Transverse colon (tissue), 4 donors: ENCODE measurements around the gene C19orf67. TPM values are rescaled to one million over a fixed set of nuclear protein-coding genes. Genes with fewer than 3 reads are reported as not detected.
"Not testable (repeated sequence)": the region's sequence is repeated elsewhere in the genome, so short reads cannot be mapped to it uniquely, and the experiment has no call there.

ENCODE experiments used
- DNase-seq: peaks from one replicate; pipeline ENCODE4 v3.0.0-alpha.2; 2019
- H3K27ac ChIP-seq, 4 donors: fragments of 200-600 bp; sonication (generic); 2 replicates each; pipeline ENCODE4 v1.5.1; 2016 to 2018; ENCODE audit warnings: inconsistent platforms in 4 of 4
- H3K27me3 ChIP-seq: fragments of 200-600 bp; sonication (generic); 2 replicates; pipeline ENCODE4 v1.5.1; 2017; ENCODE audit warnings: inconsistent platforms
- H3K36me3 ChIP-seq, 4 donors: fragments of 200-600 bp; sonication (generic); 2 replicates each; pipeline ENCODE4 v1.5.1; 2017 to 2019; ENCODE audit warnings: inconsistent platforms in 4 of 4
- H3K4me1 ChIP-seq, 4 donors: fragments of 200-600 bp; sonication (generic); 2 replicates each; pipeline ENCODE4 v1.5.1; 2017 to 2020; ENCODE audit warnings: inconsistent platforms in 4 of 4
- H3K4me3 ChIP-seq, 4 donors: fragments of 200-600 bp; sonication (generic); 1 replicate in 1 of 4; 2 replicates in 3 of 4; pipeline versions ENCODE4 v1.5.1 to v1.6.1; 2017 to 2019; ENCODE audit warnings: inconsistent platforms in 4 of 4
- H3K9me3 ChIP-seq, 2 donors: fragments of 200-600 bp; sonication (generic); 2 replicates each; pipeline ENCODE4 v1.5.1; 2017 to 2019; ENCODE audit warnings: inconsistent platforms in 2 of 2
- EP300 ChIP-seq: sonication (generic); formaldehyde crosslinking; IDR thresholded peaks from one replicate; pipeline ENCODE4 v1.6.1; 2017; ENCODE audit warnings: antibody characterized with exemption, low read depth
- POLR2A ChIP-seq: fragments of 450-650 bp; IDR thresholded peaks from one replicate; pipeline ENCODE4 v1.6.1; 2016; ENCODE audit warnings: antibody characterized with exemption, mild to moderate bottlenecking, moderate library complexity
- POLR2AphosphoS5 ChIP-seq, 3 donors: sonication (generic); formaldehyde crosslinking; IDR thresholded peaks; one replicate each; pipeline ENCODE4 v1.6.1; 2016; ENCODE audit warnings: antibody characterized with exemption in 3 of 3
- WGBS, 2 donors: methylation state at CpG; one replicate each; pipeline ENCODE4 v1.1.5; 2018; ENCODE audit warnings: low coverage in 1 of 2; 5-methylcytosine and 5-hydroxymethylcytosine counted together
- in situ Hi-C, 4 donors: fragments of 200-750 bp; cut with MboI; loops; one replicate each; pipeline versions ENCODE4 v1.15.0 to v1.15.1; 2017; ENCODE audit warnings: low sequenced_read_pairs in 3 of 4, low pct_ligation_motif_present in 1 of 4, low pct_unique_long_range_greater_than_20kb in 1 of 4
- intact Hi-C: fragments of 100-400 bp; cut with DNase I; formaldehyde crosslinking; loops from one replicate; pipeline ENCODE4 v1.15.1; 2023; ENCODE audit warnings: low total_unique reads
- total RNA-seq, 4 donors: library from RNA; depleted of rRNA; stranded (reverse); fragments of >200 nt; gene quantifications; one replicate each; pipeline ENCODE4 v1.1.0, GENCODE V29; 2016
- TF ChIP-seq, protein P1 (sequence below), 5 experiments: fragments of 200-600 bp in 3 of 5; fragments of 450-650 bp in 2 of 5; sonication (generic) in 3 of 5; IDR thresholded peaks; 1 replicate in 2 of 5; 2 replicates in 3 of 5; pipeline ENCODE4 v1.5.1; 2016 to 2017; ENCODE audit warnings: antibody characterized with exemption in 5 of 5, inconsistent platforms in 3 of 5, mild to moderate bottlenecking in 2 of 5, moderate library complexity in 1 of 5

The C19orf67 gene
- total RNA-seq, 4 donors from 2014 or later = 0.64 to 1.1 TPM; not detected in 2

DNA sequence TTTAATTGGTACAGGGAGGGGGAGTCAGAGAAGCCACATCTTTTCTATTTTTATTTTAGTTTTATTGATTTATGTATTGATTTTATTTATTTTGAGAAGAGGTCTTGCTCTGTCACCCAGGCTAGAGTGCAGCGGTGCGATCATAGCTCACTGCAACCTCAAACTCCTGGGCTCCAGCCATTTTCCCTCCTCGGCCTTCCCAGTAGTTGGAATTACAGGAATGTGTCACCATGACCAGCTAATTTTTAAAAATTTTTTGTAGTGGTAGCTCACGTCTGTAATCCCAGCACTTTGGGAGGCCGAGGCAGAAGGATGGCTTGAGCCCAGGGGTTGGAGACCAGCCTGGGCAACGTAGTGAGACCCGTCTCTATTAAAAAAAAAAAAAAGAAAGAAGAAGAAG lies 49.9 kb downstream of the C19orf67 start:
- Histone ChIP-seq H3K27me3 (no peaks in the 10 kb centered on the region), H3K36me3 (no peaks in the 10 kb centered on the region), H3K9me3 (no peaks in the 10 kb centered on the region), H3K4me3 (no peak overlapping the region), H3K27ac (no peak overlapping the region), H3K4me1 (peaks cover 0 to 15% (median 10%) of the 10 kb centered on the region in 4 donors)
- DNase-seq = no peak
- in situ Hi-C loops (no loop called here), intact Hi-C loops (no loop called here)
- TF ChIP-seq POLR2A (no peak), EP300 (no peak), POLR2AphosphoS5 (IDR thresholded peaks at IDR 0.05) (no peak)
- TF ChIP-seq, protein P1, sequence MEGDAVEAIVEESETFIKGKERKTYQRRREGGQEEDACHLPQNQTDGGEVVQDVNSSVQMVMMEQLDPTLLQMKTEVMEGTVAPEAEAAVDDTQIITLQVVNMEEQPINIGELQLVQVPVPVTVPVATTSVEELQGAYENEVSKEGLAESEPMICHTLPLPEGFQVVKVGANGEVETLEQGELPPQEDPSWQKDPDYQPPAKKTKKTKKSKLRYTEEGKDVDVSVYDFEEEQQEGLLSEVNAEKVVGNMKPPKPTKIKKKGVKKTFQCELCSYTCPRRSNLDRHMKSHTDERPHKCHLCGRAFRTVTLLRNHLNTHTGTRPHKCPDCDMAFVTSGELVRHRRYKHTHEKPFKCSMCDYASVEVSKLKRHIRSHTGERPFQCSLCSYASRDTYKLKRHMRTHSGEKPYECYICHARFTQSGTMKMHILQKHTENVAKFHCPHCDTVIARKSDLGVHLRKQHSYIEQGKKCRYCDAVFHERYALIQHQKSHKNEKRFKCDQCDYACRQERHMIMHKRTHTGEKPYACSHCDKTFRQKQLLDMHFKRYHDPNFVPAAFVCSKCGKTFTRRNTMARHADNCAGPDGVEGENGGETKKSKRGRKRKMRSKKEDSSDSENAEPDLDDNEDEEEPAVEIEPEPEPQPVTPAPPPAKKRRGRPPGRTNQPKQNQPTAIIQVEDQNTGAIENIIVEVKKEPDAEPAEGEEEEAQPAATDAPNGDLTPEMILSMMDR (IDR thresholded peaks at IDR 0.05) = no peak
- WGBS, 2 donors = 82 to 90% methylated on average over 4 to 7 of the region's 7 CpGs

DNA sequence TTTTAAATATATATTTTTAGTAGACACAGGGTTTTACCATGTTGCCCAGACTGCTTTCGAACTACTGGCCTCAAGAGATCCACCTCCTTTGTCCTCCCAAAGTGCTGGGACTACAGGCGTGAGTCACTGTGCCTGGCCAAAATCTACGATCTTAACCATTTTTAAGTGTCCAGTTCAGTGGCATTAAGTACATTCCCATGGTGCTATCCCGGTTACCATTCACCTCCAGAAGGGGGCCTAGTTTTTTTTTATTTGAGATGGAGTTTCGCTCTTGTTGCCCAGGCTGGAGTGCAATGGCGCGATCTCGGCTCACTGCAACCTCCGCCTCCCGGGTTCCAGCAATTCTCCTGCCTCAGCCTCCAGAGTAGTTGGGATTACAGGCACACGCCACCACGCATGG lies 50.4 kb downstream of the C19orf67 start:
- H3K4me1 ChIP-seq = peaks cover 0 to 15% (median 10%) of the 10 kb centered on the region in 4 donors
- in situ Hi-C loops, H3K27ac ChIP-seq, DNase-seq, H3K36me3 ChIP-seq, H3K4me3 ChIP-seq, H3K27me3 ChIP-seq, H3K9me3 ChIP-seq, intact Hi-C loops: not testable (repeated sequence)
- 90 to 94% methylated on average over 4 to 12 of the region's 12 CpGs for WGBS, 2 donors

DNA sequence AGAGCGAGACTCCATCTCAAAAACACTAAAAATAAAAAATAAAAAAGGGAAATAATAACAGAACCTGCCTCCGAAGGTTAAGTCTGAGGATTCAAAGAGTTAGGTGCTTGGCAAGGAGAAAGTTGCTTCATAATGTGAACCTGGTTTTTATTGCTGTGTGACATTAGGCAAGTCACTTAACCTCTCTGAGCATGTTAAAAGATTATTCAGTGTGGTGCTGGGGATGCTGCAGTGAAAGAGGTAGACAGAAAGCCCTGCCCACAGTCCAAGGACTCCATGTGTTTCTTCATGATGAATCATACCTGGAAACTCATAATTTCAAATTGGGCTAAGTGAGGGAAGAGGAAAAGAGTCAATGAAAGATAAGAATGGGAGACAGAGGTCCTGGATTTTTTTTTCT lies 51.6 kb downstream of the C19orf67 start:
- H3K27ac ChIP-seq = no peak overlapping the region
- H3K4me3 ChIP-seq = no peak overlapping the region
- H3K27me3 ChIP-seq = no peaks in the 10 kb centered on the region
- no peak for DNase-seq
- peaks cover 0 to 15% (median 10%) of the 10 kb centered on the region in 4 donors for H3K4me1 ChIP-seq
- intact Hi-C loops = no loop called here
- H3K9me3 ChIP-seq = no peaks in the 10 kb centered on the region
- TF ChIP-seq, protein P1 (IDR thresholded peaks at IDR 0.05) = no peak
- TF ChIP-seq EP300 (no peak), POLR2A (no peak), POLR2AphosphoS5 (IDR thresholded peaks at IDR 0.05) (no peak)
- in situ Hi-C loops = no loop called here
- WGBS, 2 donors = 96 to 98% methylated on average over 2 of the region's 2 CpGs
- no peaks in the 10 kb centered on the region for H3K36me3 ChIP-seq

DNA sequence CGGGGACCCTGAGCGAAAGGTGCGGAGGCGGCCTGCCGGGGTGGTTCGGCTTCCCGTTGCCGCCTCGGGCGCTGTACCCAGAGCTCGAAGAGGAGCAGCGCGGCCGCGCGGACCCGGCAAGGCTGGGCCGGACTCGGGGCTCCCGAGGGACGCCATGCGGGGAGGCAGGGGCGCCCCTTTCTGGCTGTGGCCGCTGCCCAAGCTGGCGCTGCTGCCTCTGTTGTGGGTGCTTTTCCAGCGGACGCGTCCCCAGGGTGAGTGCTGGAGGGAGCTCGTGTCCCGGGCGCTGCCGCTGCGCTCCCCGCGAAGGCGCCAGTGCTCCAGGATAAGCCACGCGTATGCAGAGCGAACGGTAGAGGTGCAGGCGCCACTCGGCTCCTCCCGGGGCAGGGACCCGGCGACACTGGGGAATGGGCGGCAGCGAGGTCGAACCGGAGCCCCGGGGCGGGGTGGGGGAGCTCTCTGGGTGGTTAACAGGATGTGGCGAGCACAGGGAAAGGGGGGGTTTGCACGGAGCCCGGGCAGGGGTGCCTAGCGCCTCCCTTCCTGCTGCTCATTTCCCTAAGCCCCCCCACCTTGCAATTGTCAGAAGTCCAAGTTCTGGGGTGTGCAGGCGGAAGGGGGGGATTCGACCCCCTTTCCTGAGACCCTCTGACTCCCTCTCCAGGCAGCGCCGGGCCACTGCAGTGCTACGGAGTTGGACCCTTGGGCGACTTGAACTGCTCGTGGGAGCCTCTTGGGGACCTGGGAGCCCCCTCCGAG lies 53.7 kb downstream of the C19orf67 start, which contains the start of gene IL27RA:
Gene IL27RA (plus strand): TSS at position 44 of the 762 bp plus-strand sequence. CDS start 111 bp downstream, at position 155.
- WGBS, 2 donors = 0% methylated on average over 37 of the region's 63 CpGs; no CpG with 5 or more reads in 1 of the 2 donors
- TF ChIP-seq, protein P1 (IDR thresholded peaks at IDR 0.05) = peak; percentile 48 to 68 (median 56)
- peak; percentile 33 for TF ChIP-seq POLR2A
- no peak for TF ChIP-seq EP300
- peak in 1 of 3 donors; percentile 23 for TF ChIP-seq POLR2AphosphoS5 (IDR thresholded peaks at IDR 0.05)
- Histone ChIP-seq H3K36me3 (no peaks in the 10 kb centered on the region), H3K4me3 (peak within 1 kb of the TSS; percentile 33 to 64 (median 51)), H3K27ac (peak within 1 kb of the TSS; percentile 62 to 76 (median 69)), H3K4me1 (peaks cover 0 to 15% (median 10%) of the 10 kb centered on the region in 4 donors), H3K27me3 (no peaks in the 10 kb centered on the region), H3K9me3 (no peaks in the 10 kb centered on the region)
- peak; percentile 75 for DNase-seq
- intact Hi-C loops = no loop called here
- in situ Hi-C loops = no loop called here

Other genes starting within 250 kb of the C19orf67 start
- not detected for gene NANOS3, start 208.6 kb downstream of the C19orf67 start, total RNA-seq
- gene BRME1, start 179.7 kb downstream of the C19orf67 start, total RNA-seq = 100 to 1,000 TPM in 1 of 4 donors, 1 to 10 TPM in 3; 5.2 to 102 (median 6.7) TPM
- gene CC2D1A, start 179.6 kb downstream of the C19orf67 start, total RNA-seq = 100 to 1,000 TPM; 113 to 294 (median 177) TPM
- gene PODNL1, start 147.4 kb downstream of the C19orf67 start, total RNA-seq = 10 to 100 TPM in 1 of 4 donors, 1 to 10 TPM in 3; 3.0 to 15.3 (median 3.2) TPM
- 10 to 100 TPM; 26.2 to 61.7 (median 35.8) TPM for gene DCAF15, start 133.3 kb downstream of the C19orf67 start, total RNA-seq
- gene RFX1, start 79.5 kb downstream of the C19orf67 start, total RNA-seq = 1 to 10 TPM; 3.7 to 9.0 (median 8.1) TPM
- gene RLN3, start 57.6 kb downstream of the C19orf67 start, total RNA-seq = not detected
- gene IL27RA, start 54.0 kb downstream of the C19orf67 start, total RNA-seq = 1 to 10 TPM in 3 of 4 donors, under 1 TPM in 1; 0.37 to 2.1 (median 1.5) TPM
- gene PALM3, start 23.7 kb downstream of the C19orf67 start, total RNA-seq = under 1 TPM in 2 of 4 donors, not detected in 2; 0.14 to 0.32 TPM
- gene MISP3, start 13.0 kb downstream of the C19orf67 start, total RNA-seq = 100 to 1,000 TPM in 1 of 4 donors, 10 to 100 TPM in 3; 23.8 to 115 (median 35.8) TPM
- gene SAMD1, start 5.0 kb upstream of the C19orf67 start, total RNA-seq = 10 to 100 TPM in 3 of 4 donors, 1 to 10 TPM in 1; 7.6 to 37.5 (median 36.8) TPM
- 10 to 100 TPM; 16.7 to 74.8 (median 39.5) TPM for gene PRKACA, start 32.0 kb upstream of the C19orf67 start, total RNA-seq
- 1 to 10 TPM in 3 of 4 donors, not detected in 1; 1.9 to 4.5 (median 4.4) TPM for gene ASF1B, start 50.8 kb upstream of the C19orf67 start, total RNA-seq
- gene ADGRL1, start 120.4 kb upstream of the C19orf67 start, total RNA-seq = 10 to 100 TPM; 45.9 to 55.4 (median 48.7) TPM